GM10266 (cell line): Measurements from ENCODE around the gene HMGA1.

Experiments used
- DNase-seq: peaks from one replicate; pipeline ENCODE4 v3.0.0; 2012; ENCODE audit errors: extremely low spot score
- CTCF ChIP-seq: IDR thresholded peaks from 2 replicates; pipeline ENCODE4 v1.5.1; 2012; ENCODE audit warnings: mild to moderate bottlenecking, low read depth; ENCODE audit not compliant: control insufficient read depth, insufficient read depth; ENCODE audit errors: missing control alignments

Gene HMGA1

GRCh38 chr6:34274129-34274528 is 37.5 kb downstream of the HMGA1 start:
- DNase-seq: no peak
- TF ChIP-seq CTCF: no peak

DNA sequence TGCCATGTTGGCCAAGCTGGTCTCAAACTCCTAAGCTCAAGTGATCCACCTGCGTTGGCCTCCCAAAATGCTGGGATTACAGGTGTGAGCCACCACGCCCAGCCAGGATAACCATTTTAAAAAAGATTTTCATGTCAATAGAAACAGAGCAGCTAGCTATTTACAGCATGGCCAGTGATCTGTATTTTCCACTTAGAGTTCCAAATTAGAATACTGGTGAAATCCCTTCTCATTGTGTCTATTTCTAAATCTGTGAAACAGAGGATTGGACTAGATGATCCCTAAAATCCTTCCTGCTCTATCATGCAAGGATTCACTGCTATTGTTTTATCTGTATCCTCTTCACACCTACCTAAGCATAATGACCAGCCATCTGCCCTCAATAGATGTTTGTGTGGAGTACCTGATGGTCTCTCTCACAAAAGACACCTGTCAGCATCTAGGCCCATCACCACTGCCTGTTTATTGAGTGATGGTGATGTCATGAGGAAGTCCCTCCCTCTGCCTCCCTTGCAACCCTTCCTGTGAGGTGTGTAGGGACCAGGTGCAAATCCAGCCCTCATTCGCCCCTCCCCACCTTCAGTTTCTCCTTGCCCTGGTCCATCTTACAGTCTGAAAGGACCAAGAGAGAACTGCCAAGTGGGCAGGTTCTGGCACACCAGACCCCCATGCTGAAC is 38.6 kb downstream of the HMGA1 start:
- DNase-seq: no peak
- no peak for TF ChIP-seq CTCF

- no peak for TF ChIP-seq CTCF
- no peak for DNase-seq
Observed at GRCh38 chr6:34276191-34276590, 39.5 kb downstream of the HMGA1 start.

- DNase-seq: no peak
- TF ChIP-seq CTCF: no peak
Observed at GRCh38 chr6:34276881-34277762, 40.4 kb downstream of the HMGA1 start.

- no peak for DNase-seq
- TF ChIP-seq CTCF: no peak
Observed at GRCh38 chr6:34277763-34278112, 41.1 kb downstream of the HMGA1 start.

DNA sequence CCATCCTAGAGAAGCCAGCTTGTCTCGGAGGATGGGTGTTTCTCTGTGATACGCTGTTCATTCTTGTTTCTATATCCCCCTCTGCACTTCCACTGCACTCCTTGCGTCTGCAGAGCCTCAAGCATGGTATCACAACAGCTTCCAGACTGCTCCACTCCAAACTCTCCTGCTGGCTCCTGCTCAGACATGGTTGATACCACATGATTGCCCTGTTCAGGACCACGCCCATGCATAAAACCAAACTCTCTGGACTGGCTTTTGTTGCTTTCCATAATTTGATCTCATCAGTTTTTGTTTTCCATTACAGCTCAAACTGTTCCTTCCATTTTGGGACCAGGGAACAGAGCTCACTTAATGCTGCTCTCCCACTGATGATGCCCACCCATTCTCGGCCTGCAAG is 42.2 kb downstream of the HMGA1 start:
- no peak for DNase-seq
- no peak for TF ChIP-seq CTCF

DNA sequence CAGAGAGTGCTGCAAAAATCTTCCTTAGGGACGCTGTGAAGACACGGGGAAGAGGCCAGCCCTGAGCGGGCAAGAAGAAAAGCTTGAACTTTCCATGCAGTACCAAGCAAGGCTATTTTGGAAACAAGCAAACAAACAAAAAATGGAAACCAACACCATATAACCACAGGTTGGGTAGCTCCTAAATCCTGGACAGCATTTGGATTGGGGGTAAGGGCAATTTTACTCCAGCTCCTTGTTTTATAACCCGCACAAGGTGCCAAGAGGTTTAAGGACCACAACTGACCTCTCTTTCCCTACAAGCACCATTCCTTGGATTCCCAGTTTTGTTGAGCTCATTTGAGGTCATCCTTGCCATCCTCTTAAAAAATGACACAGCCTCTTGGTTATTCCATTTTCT is 43.5 kb downstream of the HMGA1 start:
- TF ChIP-seq CTCF: no peak

More for the DNA sequence above, 43.5 kb downstream of the HMGA1 start:
- DNase-seq: no peak
